HEK293T (cell line): ENCODE data around the gene CD37.

Experiments
- CTCF ChIA-PET: fragments of 350-600 bp; formaldehyde crosslinking; extraction: SDS; loops from one replicate; lab custom pipeline; 2021; ENCODE audit warnings: antibody characterized with exemption, inconsistent platforms; lab: Yijun Ruan, JAX
- POLR2A ChIA-PET: fragments of 350-600 bp; formaldehyde crosslinking; extraction: SDS; loops from one replicate; lab custom pipeline; 2020; ENCODE audit warnings: antibody characterized with exemption, inconsistent platforms; lab: Yijun Ruan, JAX
- DNase-seq: peaks from one replicate; pipeline ENCODE4 v3.0.0; 2012; ENCODE audit warnings: mixed read lengths; ENCODE audit errors: extremely low spot score
- ARNT ChIP-seq: fragments of 450-650 bp; IDR thresholded peaks from 2 replicates; pipeline ENCODE4 v1.6.1; 2017; ENCODE audit warnings: mild to moderate bottlenecking
- BHLHE40 ChIP-seq: fragments of 450-650 bp; IDR thresholded peaks from 2 replicates; pipeline ENCODE4 v1.6.1; 2016; ENCODE audit warnings: mild to moderate bottlenecking, moderate library complexity, borderline replicate concordance
- CTBP1 ChIP-seq: fragments of 450-650 bp; IDR thresholded peaks from 2 replicates; pipeline ENCODE4 v1.6.1; 2016; ENCODE audit warnings: borderline replicate concordance
- ELF4 ChIP-seq: fragments of 450-650 bp; IDR thresholded peaks from 2 replicates; pipeline ENCODE4 v1.6.1; 2017; ENCODE audit warnings: antibody characterized with exemption
- FOXA1 ChIP-seq: fragments of 450-650 bp; IDR thresholded peaks from 2 replicates; pipeline ENCODE4 v1.6.1; 2016; ENCODE audit warnings: mild to moderate bottlenecking
- FOXK2 ChIP-seq: fragments of 450-650 bp; IDR thresholded peaks from 2 replicates; pipeline ENCODE4 v1.6.1; 2016; ENCODE audit warnings: mild to moderate bottlenecking
- FOXM1 ChIP-seq: fragments of 450-650 bp; IDR thresholded peaks from 2 replicates; pipeline ENCODE4 v1.6.1; 2017; ENCODE audit warnings: mild to moderate bottlenecking, borderline replicate concordance
- HDGF ChIP-seq: fragments of 450-650 bp; IDR thresholded peaks from 2 replicates; pipeline ENCODE4 v1.6.1; 2017; ENCODE audit warnings: antibody characterized with exemption, borderline replicate concordance
- L3MBTL2 ChIP-seq: fragments of 450-650 bp; conservative IDR thresholded peaks from 2 replicates; pipeline ENCODE4 v1.6.1; 2016; ENCODE audit warnings: mild to moderate bottlenecking
- LEF1 ChIP-seq: fragments of 450-650 bp; IDR thresholded peaks from 2 replicates; pipeline ENCODE4 v1.6.1; 2017; ENCODE audit warnings: mild to moderate bottlenecking, borderline replicate concordance
- NFRKB ChIP-seq: fragments of 450-650 bp; IDR thresholded peaks from 2 replicates; pipeline ENCODE4 v1.6.1; 2016; ENCODE audit warnings: mild to moderate bottlenecking, moderate library complexity
- SP1 ChIP-seq: fragments of 450-650 bp; IDR thresholded peaks from 2 replicates; pipeline ENCODE4 v1.6.1; 2017
- SUZ12 ChIP-seq: fragments of 450-650 bp; IDR thresholded peaks from 2 replicates; pipeline ENCODE4 v1.6.1; 2016; ENCODE audit warnings: mild to moderate bottlenecking
- TARDBP ChIP-seq: fragments of 450-650 bp; IDR thresholded peaks from 2 replicates; pipeline ENCODE4 v1.6.1; 2016
- ZNF384 ChIP-seq: fragments of 450-650 bp; IDR thresholded peaks from 2 replicates; pipeline ENCODE4 v1.6.1; 2016
- TF ChIP-seq, protein P1 (sequence below): fragments of 450-650 bp; IDR thresholded peaks from 2 replicates; pipeline ENCODE4 v1.6.1; 2016

CD37 gene

DNA sequence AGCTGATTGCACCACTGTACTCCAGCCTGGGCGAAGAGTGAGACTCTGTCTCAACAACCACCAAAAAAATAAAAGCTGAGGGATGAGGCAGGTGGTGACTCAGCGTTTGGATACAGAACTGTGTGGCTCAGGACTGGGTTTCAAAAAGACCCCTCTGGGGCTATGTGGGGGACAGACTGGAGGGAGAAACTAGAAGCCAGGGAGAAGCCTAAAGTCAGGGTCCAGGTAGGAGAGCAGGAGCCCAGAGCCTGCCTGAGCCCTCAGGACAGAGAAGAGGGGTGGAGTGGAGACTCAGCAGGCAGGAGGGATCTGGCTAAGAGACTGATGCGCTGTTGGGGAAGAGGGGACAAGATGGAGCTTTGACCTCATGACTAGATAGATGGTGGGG is 1.8 kb upstream of the CD37 start:
- POLR2A ChIA-PET = no interaction called here
- DNase-seq = no peak
- CTCF ChIA-PET = interaction anchor here (0.7 kb wide), 1 partner anchor 39 kb away, joined by 3 read pairs; no protein-coding TSS in a partner anchor
- TF ChIP-seq FOXM1 = no peak
- TF ChIP-seq FOXK2 = no peak
- TF ChIP-seq L3MBTL2 = no peak
- no peak for TF ChIP-seq ARNT
- TF ChIP-seq FOXA1 = no peak
- TF ChIP-seq BHLHE40 = no peak
- TF ChIP-seq ELF4 = no peak
- no peak for TF ChIP-seq SP1
- no peak for TF ChIP-seq SUZ12
- no peak for TF ChIP-seq TARDBP
- no peak for TF ChIP-seq ZNF384
- no peak for TF ChIP-seq CTBP1
- no peak for TF ChIP-seq LEF1

GRCh38 chr19:49333811-49334288 is 1.4 kb upstream of the CD37 start:
- no peak for DNase-seq
- ChIA-PET CTCF (no interaction called here), POLR2A (no interaction called here)
- TF ChIP-seq LEF1 = no peak
- no peak for TF ChIP-seq ZNF384
- no peak for TF ChIP-seq TARDBP
- TF ChIP-seq BHLHE40 = no peak
- TF ChIP-seq ARNT = no peak
- no peak for TF ChIP-seq ELF4
- TF ChIP-seq L3MBTL2 = no peak
- TF ChIP-seq FOXM1 = no peak
- no peak for TF ChIP-seq SP1
- no peak for TF ChIP-seq HDGF
- no peak for TF ChIP-seq SUZ12
- no peak for TF ChIP-seq FOXK2
- no peak for TF ChIP-seq FOXA1
- TF ChIP-seq CTBP1 = no peak
- TF ChIP-seq, protein P1, sequence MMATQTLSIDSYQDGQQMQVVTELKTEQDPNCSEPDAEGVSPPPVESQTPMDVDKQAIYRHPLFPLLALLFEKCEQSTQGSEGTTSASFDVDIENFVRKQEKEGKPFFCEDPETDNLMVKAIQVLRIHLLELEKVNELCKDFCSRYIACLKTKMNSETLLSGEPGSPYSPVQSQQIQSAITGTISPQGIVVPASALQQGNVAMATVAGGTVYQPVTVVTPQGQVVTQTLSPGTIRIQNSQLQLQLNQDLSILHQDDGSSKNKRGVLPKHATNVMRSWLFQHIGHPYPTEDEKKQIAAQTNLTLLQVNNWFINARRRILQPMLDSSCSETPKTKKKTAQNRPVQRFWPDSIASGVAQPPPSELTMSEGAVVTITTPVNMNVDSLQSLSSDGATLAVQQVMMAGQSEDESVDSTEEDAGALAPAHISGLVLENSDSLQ = no peak
- no peak for TF ChIP-seq NFRKB

DNA sequence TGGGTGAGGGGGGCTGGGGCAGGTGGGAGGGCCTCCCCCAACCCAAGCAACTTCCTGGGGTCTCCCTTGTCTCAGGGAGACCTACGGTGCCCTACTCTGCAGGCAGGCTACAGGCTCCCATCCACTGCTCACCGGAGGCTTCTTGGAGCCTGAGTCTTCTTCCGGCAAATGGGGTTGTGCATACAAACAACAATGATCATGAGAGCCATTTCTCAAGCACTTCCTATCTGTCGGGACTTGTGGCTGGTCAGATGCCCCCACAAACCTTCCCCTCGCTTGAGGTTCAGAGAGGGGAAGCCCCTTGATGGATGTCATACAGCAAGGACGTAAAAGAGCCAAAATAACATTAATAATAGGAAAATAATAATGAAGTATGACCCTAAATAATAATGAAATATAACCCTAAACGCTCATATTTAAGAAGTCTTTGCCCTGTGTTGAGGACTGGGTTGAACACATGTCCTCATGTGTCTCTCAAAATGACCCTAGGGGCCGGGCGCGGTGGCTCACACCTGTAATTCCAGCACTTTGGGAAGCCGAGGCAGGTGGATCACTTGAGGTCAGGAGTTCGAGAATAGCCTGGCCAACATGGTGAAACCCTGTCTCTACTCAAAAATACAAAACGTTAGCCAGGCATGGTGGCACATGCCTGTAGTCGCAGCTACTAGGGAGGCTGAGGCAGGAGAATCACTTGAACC is 727 bp downstream of the CD37 start:
- POLR2A ChIA-PET = interaction anchor here (1.1 kb wide), 1 partner anchor 24 kb away, joined by 3 read pairs; no protein-coding TSS in a partner anchor
- no peak for DNase-seq
- no peak for TF ChIP-seq FOXA1
- TF ChIP-seq, protein P1 = no peak
- TF ChIP-seq FOXK2 = no peak
- TF ChIP-seq HDGF = no peak
- no peak for TF ChIP-seq TARDBP
- CTCF ChIA-PET = no interaction called here

DNA sequence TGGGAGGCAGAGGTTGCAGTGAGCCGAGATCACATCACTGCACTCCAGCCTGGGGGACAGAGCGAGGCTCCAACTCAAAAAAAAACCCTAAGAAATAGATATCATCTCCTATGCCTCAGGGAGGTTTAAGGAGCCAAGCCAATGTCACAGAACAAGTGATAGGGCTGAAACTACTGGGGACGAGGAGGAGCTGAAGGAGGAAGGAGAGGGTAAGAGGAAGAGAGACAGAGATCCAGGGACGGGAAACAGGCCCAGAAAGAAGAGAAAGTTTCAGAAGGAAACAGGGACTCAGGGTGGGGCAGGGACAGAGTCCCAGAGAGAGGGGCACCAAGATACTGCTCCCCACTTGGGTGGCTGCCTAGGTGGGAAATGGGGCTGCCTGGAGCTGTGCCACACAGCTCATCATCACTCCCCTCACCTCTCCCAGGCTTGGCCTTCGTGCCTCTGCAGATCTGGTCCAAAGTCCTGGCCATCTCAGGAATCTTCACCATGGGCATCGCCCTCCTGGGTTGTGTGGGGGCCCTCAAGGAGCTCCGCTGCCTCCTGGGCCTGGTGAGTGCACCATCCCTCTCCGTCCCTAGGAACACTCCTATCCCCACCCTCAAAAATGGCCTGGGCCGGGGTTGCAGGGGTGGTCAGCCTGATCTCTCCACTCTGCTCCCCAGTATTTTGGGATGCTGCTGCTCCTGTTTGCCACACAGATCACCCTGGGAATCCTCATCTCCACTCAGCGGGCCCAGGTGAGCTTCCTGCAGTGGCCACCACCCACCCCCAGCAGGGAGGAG is 1.5 kb downstream of the CD37 start:
- CTCF ChIA-PET = no interaction called here
- no peak for TF ChIP-seq BHLHE40
- no peak for TF ChIP-seq CTBP1
- no peak for TF ChIP-seq FOXA1
- TF ChIP-seq HDGF = no peak
- no peak for TF ChIP-seq SP1
- no peak for TF ChIP-seq SUZ12
- no peak for TF ChIP-seq ELF4
- no peak for TF ChIP-seq LEF1
- TF ChIP-seq L3MBTL2 = no peak
- TF ChIP-seq, protein P1 = no peak
- no peak for TF ChIP-seq NFRKB
- no peak for TF ChIP-seq ZNF384
- no peak for TF ChIP-seq FOXM1
- TF ChIP-seq ARNT = no peak
- no peak for TF ChIP-seq FOXK2
- TF ChIP-seq TARDBP = no peak
- no peak for DNase-seq
- POLR2A ChIA-PET = no interaction called here

DNA sequence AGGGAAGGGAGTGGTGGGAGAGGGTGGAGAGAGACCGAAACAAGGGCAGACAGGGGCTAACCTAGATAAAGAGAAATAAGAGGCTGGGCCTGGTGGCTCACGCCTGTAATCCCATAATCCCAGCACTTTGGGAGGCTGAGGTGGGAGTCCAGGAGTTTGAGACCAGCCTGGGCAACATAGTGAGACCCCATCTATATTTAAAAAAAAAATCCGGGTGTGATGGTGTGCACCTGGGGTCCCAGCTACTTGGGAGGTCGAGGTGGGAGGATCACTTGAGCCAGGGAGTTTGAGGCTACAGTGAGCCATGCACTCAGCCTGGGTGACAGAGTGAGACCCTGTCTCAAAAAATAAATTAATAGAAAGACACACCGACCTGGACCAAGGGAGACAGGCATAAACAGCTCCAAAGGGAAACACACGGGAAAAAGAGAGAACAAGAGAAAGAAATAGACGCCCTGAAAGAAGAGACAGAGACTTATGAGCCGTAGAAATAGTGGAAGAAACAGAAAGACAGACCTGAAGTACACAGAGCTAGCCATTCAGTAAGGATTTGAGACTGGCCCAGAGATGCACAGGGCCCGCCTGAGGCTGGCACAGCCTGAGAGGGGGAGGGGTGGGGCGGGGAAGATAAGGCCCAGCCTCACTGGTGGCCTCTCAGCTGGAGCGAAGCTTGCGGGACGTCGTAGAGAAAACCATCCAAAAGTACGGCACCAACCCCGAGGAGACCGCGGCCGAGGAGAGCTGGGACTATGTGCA is 2.2 kb downstream of the CD37 start:
- CTCF ChIA-PET = no interaction called here
- DNase-seq = no peak
- POLR2A ChIA-PET = no interaction called here
- TF ChIP-seq FOXA1 (no peak), FOXM1 (no peak), ZNF384 (no peak), ELF4 (no peak), ARNT (no peak), CTBP1 (no peak), NFRKB (no peak), L3MBTL2 (no peak)
- TF ChIP-seq, protein P1 = no peak
